ENCODE measurements around the gene SIGLEC12.
A peak's percentile ranks its signal among the peaks of the same experiment; 100 is the strongest.
"Not testable (repeated sequence)": the region's sequence is repeated elsewhere in the genome, so short reads cannot be mapped to it uniquely, and the experiment has no call there.

The SIGLEC12 gene

GRCh38 chr19:51521781-51522180, 20.2 kb upstream of the SIGLEC12 start:
- DNase-seq = no peak

- DNase-seq = no peak
Observed at GRCh38 chr19:51521357-51521756, 19.8 kb upstream of the SIGLEC12 start.

- DNase-seq = no peak
Observed at GRCh38 chr19:51520728-51521127, 19.1 kb upstream of the SIGLEC12 start.

GRCh38 chr19:51514866-51515481, 13.4 kb upstream of the SIGLEC12 start:
- peak; percentile 9 for DNase-seq

- DNase-seq = no peak
Observed at GRCh38 chr19:51513968-51514367, 12.4 kb upstream of the SIGLEC12 start.

GRCh38 chr19:51511353-51511752, 9.8 kb upstream of the SIGLEC12 start:
- DNase-seq = no peak

- DNase-seq = no peak
Observed at GRCh38 chr19:51509823-51510660, 8.4 kb upstream of the SIGLEC12 start.

- no peak for DNase-seq
Observed at GRCh38 chr19:51508059-51508733, 6.6 kb upstream of the SIGLEC12 start.

- DNase-seq = no peak
Observed at GRCh38 chr19:51507640-51508058, 6.0 kb upstream of the SIGLEC12 start.

GRCh38 chr19:51507192-51507591, 5.6 kb upstream of the SIGLEC12 start:
- no peak for DNase-seq

- no peak for DNase-seq
Observed at GRCh38 chr19:51505904-51506303, 4.3 kb upstream of the SIGLEC12 start.

GRCh38 chr19:51503896-51504295, 2.3 kb upstream of the SIGLEC12 start:
- no peak for DNase-seq

GRCh38 chr19:51503286-51503817, 1.8 kb upstream of the SIGLEC12 start:
- DNase-seq = no peak

- not testable (repeated sequence) for DNase-seq
Observed at GRCh38 chr19:51500931-51501330, 669 bp downstream of the SIGLEC12 start.

- no peak for DNase-seq
Observed at GRCh38 chr19:51497666-51498065, 3.9 kb downstream of the SIGLEC12 start.

- DNase-seq = no peak
Observed at GRCh38 chr19:51493776-51494175, 7.8 kb downstream of the SIGLEC12 start.

GRCh38 chr19:51491586-51491985, 10.0 kb downstream of the SIGLEC12 start:
- DNase-seq = no peak

- no peak for DNase-seq
Observed at GRCh38 chr19:51490676-51491075, 10.9 kb downstream of the SIGLEC12 start.

GRCh38 chr19:51489113-51489512, 12.5 kb downstream of the SIGLEC12 start:
- peak; percentile 18 for DNase-seq

GRCh38 chr19:51488491-51488890, 13.1 kb downstream of the SIGLEC12 start:
- no peak for DNase-seq

GRCh38 chr19:51485960-51486660, 15.5 kb downstream of the SIGLEC12 start:
- DNase-seq = no peak

GRCh38 chr19:51480590-51480989, 21.0 kb downstream of the SIGLEC12 start:
- no peak for DNase-seq
